ENCODE measurements around the gene PLXNA1.

Gene PLXNA1

DNA sequence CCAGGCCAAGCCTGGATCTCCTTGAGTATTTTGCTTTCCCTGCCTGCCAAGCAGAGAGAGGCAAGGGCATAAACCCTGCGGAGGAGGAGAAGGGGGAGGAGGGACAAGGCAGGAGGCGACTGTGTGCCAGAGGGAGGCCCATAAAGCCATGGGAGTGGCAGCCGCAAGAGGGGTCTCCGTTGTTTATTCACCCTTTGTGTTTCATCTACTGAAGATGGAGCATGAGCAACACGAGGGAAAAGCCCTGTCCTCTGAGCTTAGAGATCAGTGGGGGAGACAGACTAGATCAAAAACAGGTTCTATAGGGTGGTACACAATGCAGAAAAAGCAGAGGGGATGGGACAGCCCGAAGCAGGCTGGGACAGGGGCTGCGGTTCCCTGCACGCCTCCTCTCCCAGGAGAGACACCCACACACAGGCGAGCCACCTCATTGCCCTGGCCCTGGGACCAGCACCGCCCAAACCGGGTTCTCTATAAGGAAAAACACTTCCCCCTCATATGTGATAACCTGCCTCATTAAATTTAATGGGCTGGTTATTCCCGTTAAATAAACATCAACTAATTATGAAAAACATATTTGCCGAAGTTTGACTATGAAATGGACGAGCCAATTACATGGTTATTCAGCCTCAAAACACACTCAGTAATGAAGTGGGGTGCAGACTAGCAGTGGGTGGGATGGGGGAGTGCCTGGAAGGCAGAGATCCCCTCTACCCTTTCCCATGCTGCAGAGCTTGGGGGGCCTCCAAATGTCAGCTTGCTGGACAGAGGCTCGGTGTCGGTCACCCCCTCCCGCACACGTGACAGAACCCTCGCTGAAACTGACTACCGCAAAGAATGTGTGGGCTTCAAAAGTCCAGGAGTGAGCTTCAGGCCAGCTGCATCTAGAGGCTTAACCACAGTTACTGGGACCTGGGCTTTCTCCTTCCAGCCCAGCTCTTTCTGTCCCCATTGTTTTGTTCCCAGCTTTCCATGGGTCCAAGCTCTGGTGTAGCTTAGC, 14.2 kb upstream of the PLXNA1 start:
- DNase-seq: no peak

DNA sequence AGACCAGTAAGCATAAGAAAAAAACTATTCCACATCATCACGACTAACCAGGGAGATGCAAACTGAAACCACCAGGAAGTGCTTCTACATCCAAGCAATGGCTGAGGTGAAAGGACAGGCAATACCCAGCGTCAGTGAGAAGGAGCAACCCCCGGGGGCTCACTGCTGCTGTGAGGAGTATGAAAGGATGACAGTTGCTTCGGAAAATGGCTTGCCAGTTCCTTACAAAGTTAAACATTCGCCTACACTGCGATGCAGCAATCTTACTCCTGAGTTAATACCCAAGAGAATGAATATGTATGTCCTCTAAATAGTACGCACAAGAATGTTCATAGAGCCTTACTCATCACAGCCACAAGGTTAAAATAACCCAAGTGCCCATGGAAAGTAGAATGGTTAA, 13.3 kb upstream of the PLXNA1 start:
- no peak for DNase-seq

- DNase-seq: no peak
These were observed 12.8 kb upstream of the PLXNA1 start for GRCh38 chr3:126970101-126970500.

GRCh38 chr3:126970921-126971320, 12.0 kb upstream of the PLXNA1 start:
- no peak for DNase-seq

- peak; percentile 97 for DNase-seq
These were observed 11.0 kb upstream of the PLXNA1 start for GRCh38 chr3:126971891-126972351.

- DNase-seq: no peak
These were observed 10.0 kb upstream of the PLXNA1 start for GRCh38 chr3:126972866-126973265.

DNA sequence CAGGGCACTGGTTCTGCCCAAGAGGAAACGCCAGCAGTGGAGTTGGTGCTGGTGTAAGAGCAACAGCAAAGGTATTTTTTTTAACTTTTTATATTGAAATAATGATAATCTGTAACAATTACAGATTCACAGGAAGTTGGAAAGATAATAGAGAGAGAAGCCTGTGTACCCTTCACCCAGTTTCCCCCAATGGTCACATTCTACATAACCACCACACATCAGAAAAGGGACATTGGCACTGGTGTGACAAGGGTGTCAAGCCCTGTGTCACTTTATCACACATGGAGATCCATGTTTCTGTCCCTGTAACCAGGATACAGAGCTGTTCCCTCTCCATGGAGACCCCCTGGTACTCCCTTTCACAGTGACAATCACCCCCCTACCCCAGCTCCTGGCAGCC, 9.1 kb upstream of the PLXNA1 start:
- no peak for DNase-seq

DNA sequence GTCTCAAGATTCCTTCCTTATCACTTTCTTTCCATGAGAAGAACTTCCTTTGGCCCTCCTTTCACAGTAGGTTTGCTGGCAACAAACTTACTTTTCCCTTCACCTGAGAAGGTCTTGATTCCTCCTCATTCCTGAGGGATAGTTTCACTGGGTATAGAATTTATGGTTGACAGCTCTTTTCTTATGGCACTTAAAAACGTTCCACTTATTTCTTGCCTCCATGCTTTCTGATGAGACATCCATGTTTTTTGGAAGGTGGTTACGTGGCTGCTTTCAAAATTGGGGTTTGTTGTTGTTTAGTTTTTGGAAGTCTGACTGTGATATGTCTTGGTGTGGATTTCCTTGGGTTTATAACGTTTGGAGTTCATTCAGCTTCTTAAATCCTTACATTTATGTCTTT, 8.2 kb upstream of the PLXNA1 start:
- DNase-seq: no peak

DNA sequence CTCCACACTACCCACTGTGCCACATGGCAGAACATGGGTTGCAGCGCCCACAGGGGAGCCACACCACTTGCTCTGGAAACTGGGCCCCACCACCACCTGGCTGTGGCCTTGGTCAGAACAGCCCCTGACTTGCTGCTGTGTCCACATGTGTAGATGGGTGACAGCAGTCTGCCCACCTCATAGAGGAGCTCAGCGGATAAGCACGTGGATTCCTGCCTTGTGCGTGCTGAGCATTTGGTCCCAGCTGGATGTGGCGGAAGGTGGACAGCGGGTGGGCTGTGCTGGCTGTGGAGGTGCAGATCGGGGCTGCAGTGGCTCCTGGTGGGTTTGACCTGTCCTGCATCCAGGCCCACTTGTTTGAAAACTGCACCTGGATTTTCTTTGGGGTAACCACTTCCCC, 6.0 kb upstream of the PLXNA1 start:
- no peak for DNase-seq

- no peak for DNase-seq
These were observed 5.1 kb upstream of the PLXNA1 start for GRCh38 chr3:126977821-126978220.

DNA sequence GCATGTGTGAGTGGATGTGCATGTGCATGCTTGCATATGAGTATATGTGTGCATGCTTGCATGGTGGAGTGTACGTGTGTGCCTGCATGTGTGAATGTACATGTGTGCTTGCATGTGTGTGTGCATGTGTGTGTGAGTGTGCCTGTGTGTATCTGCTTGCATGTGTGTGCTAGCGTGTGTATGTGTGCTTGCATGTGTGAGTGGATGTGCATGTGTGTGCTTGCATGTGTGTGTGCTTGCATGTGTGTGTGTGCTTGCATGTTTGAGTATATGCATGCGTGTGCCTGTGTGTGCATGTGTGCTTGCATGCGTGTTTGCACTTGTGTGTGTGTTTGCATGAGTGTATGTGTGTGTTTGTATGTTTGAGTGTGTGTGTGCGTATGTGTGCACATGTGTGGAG, 4.6 kb upstream of the PLXNA1 start:
- no peak for DNase-seq

DNA sequence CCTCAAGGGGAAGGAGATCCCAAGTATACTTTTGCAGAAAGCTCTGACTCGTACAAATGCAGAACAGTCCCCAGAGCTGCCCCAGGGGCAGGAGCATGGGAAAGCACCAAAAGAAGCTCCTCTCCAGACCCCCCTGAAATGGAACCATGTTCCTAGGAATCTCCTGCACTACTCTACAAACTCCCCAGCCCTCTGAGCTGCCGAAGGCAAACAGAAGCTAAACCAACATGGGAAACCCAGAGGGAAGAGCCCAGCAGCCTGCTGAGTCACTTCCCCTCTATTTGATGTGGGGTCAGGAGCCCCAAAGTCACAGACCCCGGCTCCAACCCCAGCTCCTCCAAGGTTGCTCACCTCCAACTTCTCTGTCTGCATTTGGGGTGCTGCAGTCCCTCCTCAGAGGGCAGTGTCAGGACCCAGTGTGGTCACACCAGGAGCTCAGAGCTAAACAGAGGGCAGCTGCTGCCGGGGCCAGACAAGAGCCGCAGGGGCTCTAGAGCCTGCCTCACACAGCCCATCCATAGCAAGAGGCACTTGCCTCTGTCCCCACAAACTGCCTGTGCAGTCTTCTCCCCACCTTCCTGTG, 3.8 kb upstream of the PLXNA1 start:
- peak; percentile 29 for DNase-seq

DNA sequence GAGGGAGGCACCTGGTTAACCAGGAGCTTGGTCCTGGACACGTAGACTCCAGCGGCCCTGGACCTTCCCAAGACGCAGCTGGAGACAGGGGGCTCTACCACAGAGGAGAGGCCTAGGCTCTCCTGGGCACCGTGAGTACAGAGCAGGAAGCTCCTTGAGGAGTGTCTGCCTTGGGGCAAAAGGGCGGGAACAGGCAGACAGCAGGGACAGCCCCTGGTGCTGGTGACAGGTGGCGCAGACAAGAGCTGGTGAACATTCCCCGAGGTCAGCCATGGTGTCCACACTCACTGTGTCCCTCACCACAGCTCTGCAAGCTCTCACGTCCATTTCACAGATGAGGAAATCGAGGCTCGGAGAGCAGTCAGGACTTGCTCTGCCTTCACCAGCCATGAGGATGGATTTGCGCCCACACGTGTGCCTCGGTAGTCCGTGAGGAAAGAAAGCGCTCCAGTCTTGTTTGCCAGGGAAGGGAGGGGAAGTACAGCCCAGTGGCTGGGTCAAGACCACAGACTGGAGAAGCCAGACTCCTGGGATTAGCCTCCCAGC, 2.6 kb upstream of the PLXNA1 start:
- DNase-seq: no peak

- peak; percentile 88 for DNase-seq
These were observed 817 bp upstream of the PLXNA1 start for GRCh38 chr3:126982126-126982470.

- DNase-seq: peak; percentile 49
These were observed 349 bp downstream of the PLXNA1 start for GRCh38 chr3:126983276-126983652.

- peak; percentile 27 for DNase-seq
These were observed 907 bp downstream of the PLXNA1 start for GRCh38 chr3:126983653-126984390.

DNA sequence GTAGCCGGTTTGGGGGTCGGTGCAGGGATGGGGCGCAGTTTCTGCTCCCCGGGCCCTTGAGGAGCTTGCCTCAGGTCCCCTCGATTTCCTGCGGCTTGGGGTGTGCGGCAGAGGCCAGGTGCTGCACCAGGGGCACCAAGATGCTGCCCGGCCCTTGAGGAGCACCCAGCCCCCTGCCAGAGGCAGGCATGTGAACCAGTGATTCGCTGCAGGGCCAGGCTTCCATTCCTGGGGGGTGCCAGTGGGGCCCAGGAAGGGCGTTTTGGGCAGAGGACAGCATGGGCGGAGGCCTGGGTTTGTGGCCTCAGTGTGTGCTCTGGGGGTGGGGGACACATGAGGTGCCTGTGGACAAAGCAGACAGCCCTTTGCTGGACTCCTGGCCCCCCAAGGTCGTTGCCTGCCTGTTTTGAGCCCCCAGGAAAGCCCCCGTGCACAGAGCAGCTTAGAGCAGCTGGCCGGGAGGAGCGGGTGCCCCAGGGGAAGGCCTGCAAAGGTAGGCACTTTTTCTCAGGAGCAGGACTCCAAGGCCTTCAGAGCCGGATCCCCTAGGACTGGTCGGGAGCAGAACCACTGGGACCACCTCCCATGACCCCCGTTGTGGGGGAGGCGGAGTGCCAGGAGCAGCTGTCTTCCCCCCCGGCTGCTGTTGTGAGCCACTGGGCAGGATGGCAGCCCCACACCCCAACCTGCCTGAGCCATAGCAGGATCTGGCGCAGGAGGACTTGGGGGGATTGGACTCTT, 1.6 kb downstream of the PLXNA1 start:
- DNase-seq: no peak

DNA sequence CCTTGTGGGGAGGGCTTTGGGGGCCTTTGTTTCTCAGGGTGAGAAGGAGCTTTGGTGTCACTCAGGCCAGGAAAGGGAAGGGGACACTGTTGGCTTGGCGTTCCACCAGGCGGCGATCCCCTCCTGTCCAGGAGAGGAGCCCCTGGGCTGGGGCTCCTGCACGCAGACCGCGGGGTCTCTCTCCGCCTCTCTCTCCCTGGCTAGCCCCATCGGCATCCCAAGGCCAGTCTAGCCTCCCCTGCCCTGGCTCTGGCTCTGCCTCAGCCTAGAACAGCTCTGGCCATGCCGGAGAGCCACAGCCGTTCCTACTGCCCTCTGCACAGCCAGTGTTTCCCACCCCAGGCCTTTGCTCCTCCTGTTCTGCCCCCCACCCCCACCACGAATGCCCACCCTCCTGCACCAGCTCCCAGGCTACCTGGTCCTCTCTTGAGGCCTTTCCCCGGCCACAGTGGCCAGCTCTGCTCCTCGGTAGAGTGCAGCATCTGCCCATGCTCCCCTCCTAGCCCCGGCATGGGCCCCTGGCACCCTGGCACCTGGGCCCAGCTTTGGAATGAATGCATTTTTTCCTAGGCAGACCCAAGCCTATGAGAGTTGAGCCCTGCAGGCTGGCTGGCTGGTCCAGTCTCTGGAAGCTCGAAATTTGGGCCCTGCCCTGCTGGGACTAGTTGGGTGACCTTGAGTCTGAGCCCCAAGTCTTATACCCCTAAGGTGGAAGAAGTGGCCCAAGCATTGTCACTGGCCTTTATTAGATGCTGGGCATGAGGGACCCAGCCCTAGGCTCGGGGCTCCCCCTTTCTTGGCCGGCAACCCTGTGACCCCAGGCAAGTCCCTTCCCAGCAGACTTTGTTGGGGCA, 2.4 kb downstream of the PLXNA1 start:
- no peak for DNase-seq

DNA sequence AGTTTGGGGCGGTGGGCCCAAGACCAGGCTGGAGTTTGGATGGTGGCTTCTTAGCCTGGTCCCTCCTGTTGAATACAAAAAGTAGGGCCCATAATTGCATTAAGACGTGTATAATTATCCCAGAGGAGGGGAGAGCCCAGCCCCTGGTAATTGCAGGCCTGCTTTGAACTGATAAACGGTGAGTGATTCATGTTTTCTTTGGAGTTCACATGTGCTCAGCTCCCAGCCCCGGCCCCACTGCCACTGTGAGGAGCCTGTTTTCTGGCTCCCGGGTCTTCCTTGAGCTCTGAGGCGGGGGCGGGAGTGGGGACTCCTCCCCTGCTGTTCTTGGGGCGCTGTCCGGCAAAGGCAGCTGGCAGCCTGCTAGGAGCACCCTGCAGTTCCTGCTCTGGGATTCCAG, 3.1 kb downstream of the PLXNA1 start:
- no peak for DNase-seq

DNA sequence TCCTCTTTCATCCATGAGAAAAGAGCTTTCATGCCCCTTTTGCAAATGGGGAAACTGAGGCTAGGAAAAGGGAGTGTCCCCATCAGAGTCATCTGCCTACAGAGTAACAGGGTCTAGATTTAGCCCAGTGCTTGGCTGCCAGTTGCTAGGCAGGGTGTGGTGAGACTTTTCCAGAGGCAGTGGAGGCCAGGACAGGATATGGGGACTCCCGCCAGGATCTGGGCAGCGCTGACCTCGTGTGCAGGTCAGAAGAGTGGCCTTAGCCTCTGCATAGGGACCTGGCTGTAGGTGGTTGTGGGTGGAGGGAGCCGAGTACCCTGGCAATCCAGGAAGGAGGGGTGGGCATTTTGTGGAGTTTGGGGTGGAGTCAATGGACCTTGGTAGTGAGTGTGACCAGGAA, 4.2 kb downstream of the PLXNA1 start:
- no peak for DNase-seq

DNA sequence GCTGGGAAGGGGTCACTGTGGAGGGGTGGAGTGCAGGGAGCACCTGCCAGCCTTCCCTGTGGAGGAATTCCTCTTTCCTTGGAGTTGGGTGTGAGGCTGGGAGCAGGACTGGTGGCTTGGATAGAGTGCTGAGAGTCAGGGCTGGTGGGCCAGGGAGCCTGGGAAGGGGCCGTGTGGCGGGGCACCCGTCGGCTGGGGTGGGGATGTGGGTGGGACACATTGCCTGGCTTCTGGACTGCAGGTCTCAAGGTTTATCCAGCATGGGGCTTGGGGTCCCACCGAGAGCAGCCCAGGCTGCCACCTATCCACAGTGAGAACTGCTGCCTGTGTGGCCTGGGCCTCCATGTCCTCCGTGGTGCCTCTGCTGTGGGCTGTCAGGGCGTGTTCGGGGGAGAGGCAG, 4.7 kb downstream of the PLXNA1 start:
- no peak for DNase-seq
